GM12878 (cell line): Measurements from ENCODE around the gene NSD2. TPM values are rescaled to one million over a fixed set of nuclear protein-coding genes. Genes with fewer than 3 reads are reported as not detected.

Experiments used
- CBFB ChIP-seq: IDR thresholded peaks from 2 replicates; pipeline ENCODE4 v1.6.1; 2016; ENCODE audit warnings: antibody characterized with exemption, low read depth
- CHD1 ChIP-seq: IDR thresholded peaks from 2 replicates; pipeline ENCODE4 v1.6.1; 2012; ENCODE audit warnings: low read depth, low read length, improper control_type of control experiment
- HDAC6 ChIP-seq: fragments of 200-600 bp; sonication (generic); IDR thresholded peaks from one replicate; pipeline ENCODE4 v1.8.0; 2017; ENCODE audit warnings: antibody characterized with exemption; ENCODE audit not compliant: unreplicated experiment
- KDM1A ChIP-seq: fragments of 200-600 bp; sonication (generic); IDR thresholded peaks from 2 replicates; pipeline ENCODE4 v1.6.1; 2016; ENCODE audit warnings: borderline replicate concordance
- SMAD1 ChIP-seq: fragments of 450-650 bp; IDR thresholded peaks from 2 replicates; pipeline ENCODE4 v1.6.1; 2018; ENCODE audit warnings: mild to moderate bottlenecking, low read depth; ENCODE audit not compliant: partially characterized antibody
- SMARCA5 ChIP-seq: fragments of 450-650 bp; IDR thresholded peaks from 2 replicates; pipeline ENCODE4 v1.6.1; 2017; ENCODE audit warnings: mild to moderate bottlenecking
- TCF3 ChIP-seq: IDR thresholded peaks from 2 replicates; pipeline ENCODE4 v1.6.1; 2012; ENCODE audit warnings: low read depth, mild to moderate bottlenecking, low read length, borderline replicate concordance; ENCODE audit not compliant: insufficient read depth
- polyA plus RNA-seq, 11 experiments: library from polyadenylated mRNA; depleted of rRNA in 4 of 11; unstranded in 6 of 11; stranded (reverse) in 5 of 11; fragments of >200 nt; fragmentation: Nextera tagmentation in 4 of 11; fragmentation: Illumina TruSeq in 1 of 11; extraction: Ambion mirVana in 4 of 11; extraction: Trizol in 1 of 11; gene quantifications; 1 replicate in 1 of 11; 2 replicates in 10 of 11; pipeline versions ENCODE4 v1.2.1 to v1.2.3, GENCODE V29; 2011 to 2016; ENCODE audit warnings: inconsistent platforms in 2 of 11, missing spikeins in 2 of 11, low read depth in 1 of 11
- total RNA-seq, 4 experiments: library from RNA; depleted of rRNA in 3 of 4; stranded (reverse); fragments of >200 nt in 3 of 4; fragmentation: Illumina TruSeq in 1 of 4; extraction: Trizol in 1 of 4; gene quantifications; 2 replicates each; pipeline versions ENCODE4 v1.2.1 to v1.2.3, GENCODE V29; 2013 to 2021
- TF ChIP-seq, protein P1 (sequence below): IDR thresholded peaks from 2 replicates; pipeline ENCODE4 v1.6.1; 2011; ENCODE audit warnings: borderline replicate concordance, low read depth, mild to moderate bottlenecking, moderate library complexity, mixed read lengths, low read length; ENCODE audit not compliant: insufficient read depth; ENCODE audit errors: extremely low read length
- TF ChIP-seq, protein P2 (sequence below): fragments of 450-650 bp; IDR thresholded peaks from 2 replicates; pipeline ENCODE4 v1.6.1; 2018; ENCODE audit warnings: borderline replicate concordance, mild to moderate bottlenecking; ENCODE audit not compliant: partially characterized antibody
- TF ChIP-seq, protein P3 (sequence below): fragments of 450-650 bp; IDR thresholded peaks from 2 replicates; pipeline ENCODE4 v1.6.1; 2018; ENCODE audit warnings: mild to moderate bottlenecking, low read depth, moderate library complexity; ENCODE audit not compliant: partially characterized antibody

Gene NSD2
- total and polyA plus RNA-seq, 10 of the 15 experiments (the other 5 are each of a cell fraction or from before 2014, with no cell fraction given) = 8.6 to 139 (median 67.2) TPM

DNA sequence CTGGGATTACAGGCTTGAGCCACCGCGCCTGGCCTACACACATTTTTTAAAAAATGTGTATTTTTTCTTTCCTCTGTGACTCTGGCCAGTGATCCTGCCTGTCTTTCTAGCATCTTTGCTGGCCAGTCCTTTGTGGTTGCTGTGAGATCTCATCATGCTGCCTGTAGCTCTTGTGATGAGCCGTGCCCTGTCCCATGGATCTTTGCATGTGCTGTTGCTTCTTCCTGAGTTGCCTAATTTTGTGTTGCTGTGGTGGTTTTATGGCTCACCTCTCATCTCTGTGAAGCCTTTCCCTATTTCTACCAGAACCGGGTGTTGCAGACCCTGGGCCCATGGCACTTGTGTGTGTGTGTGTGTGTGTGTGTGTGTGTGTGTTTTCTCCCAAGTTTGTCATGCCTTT, 8.3 kb downstream of the NSD2 start (continued):
- no peak for TF ChIP-seq CBFB
- no peak for TF ChIP-seq HDAC6
- TF ChIP-seq KDM1A = no peak
- TF ChIP-seq, protein P1, sequence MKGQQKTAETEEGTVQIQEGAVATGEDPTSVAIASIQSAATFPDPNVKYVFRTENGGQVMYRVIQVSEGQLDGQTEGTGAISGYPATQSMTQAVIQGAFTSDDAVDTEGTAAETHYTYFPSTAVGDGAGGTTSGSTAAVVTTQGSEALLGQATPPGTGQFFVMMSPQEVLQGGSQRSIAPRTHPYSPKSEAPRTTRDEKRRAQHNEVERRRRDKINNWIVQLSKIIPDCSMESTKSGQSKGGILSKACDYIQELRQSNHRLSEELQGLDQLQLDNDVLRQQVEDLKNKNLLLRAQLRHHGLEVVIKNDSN = no peak
- no peak for TF ChIP-seq TCF3
- TF ChIP-seq, protein P2, sequence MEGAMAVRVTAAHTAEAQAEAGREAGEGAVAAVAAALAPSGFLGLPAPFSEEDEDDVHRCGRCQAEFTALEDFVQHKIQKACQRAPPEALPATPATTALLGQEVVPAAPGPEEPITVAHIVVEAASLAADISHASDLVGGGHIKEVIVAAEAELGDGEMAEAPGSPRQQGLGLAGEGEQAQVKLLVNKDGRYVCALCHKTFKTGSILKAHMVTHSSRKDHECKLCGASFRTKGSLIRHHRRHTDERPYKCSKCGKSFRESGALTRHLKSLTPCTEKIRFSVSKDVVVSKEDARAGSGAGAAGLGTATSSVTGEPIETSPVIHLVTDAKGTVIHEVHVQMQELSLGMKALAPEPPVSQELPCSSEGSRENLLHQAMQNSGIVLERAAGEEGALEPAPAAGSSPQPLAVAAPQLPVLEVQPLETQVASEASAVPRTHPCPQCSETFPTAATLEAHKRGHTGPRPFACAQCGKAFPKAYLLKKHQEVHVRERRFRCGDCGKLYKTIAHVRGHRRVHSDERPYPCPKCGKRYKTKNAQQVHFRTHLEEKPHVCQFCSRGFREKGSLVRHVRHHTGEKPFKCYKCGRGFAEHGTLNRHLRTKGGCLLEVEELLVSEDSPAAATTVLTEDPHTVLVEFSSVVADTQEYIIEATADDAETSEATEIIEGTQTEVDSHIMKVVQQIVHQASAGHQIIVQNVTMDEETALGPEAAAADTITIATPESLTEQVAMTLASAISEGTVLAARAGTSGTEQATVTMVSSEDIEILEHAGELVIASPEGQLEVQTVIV = no peak
- TF ChIP-seq SMARCA5 = no peak
- TF ChIP-seq CHD1 = no peak
- TF ChIP-seq, protein P3, sequence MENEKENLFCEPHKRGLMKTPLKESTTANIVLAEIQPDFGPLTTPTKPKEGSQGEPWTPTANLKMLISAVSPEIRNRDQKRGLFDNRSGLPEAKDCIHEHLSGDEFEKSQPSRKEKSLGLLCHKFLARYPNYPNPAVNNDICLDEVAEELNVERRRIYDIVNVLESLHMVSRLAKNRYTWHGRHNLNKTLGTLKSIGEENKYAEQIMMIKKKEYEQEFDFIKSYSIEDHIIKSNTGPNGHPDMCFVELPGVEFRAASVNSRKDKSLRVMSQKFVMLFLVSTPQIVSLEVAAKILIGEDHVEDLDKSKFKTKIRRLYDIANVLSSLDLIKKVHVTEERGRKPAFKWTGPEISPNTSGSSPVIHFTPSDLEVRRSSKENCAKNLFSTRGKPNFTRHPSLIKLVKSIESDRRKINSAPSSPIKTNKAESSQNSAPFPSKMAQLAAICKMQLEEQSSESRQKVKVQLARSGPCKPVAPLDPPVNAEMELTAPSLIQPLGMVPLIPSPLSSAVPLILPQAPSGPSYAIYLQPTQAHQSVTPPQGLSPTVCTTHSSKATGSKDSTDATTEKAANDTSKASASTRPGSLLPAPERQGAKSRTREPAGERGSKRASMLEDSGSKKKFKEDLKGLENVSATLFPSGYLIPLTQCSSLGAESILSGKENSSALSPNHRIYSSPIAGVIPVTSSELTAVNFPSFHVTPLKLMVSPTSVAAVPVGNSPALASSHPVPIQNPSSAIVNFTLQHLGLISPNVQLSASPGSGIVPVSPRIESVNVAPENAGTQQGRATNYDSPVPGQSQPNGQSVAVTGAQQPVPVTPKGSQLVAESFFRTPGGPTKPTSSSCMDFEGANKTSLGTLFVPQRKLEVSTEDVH = no peak
- TF ChIP-seq SMAD1 = no peak
